GM19023 (cell line): ENCODE measurements around the gene DOCK1.

ENCODE experiments used
- ATAC-seq: cut with Tn5 transposase; IDR thresholded peaks from one replicate; pipeline ENCODE4 v1.9.1; 2021; ENCODE audit warnings: mild to moderate bottlenecking, moderate library complexity; ENCODE audit not compliant: unreplicated experiment

Gene DOCK1

DNA sequence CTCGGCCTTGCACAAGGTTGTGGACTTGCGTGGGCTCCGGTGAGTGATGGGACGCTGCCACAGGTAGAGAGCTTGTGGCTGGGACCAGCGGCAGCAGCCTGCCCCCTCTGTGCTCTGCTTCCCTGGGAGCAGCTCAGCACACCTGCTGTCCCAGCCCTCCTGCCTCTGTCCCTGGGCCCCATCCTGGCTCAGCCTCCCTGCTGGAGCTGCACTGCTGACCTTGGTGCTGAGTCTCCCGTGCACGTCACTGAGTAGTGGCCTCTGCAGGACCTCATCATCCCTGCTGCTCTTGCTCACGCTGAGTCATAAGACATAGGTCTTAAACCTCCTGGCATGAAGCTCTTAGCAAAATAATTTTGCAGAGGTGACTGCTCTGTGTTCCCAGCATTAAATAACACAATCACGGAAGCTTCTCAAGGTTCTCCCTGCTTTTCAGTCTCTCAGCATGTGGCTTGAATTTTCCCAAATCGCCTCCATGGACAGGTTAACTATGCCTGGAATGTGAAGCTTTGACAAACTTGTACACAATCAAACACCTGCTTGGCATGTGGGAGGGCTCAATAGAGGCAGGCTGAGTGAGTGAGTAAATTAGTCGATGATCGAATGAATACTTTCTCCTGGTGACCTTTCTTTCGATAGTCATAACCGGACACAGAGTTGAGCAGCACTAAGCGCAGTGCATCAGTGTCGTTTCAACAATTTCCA is 580.1 kb downstream of the DOCK1 start:
- no peak for ATAC-seq

DNA sequence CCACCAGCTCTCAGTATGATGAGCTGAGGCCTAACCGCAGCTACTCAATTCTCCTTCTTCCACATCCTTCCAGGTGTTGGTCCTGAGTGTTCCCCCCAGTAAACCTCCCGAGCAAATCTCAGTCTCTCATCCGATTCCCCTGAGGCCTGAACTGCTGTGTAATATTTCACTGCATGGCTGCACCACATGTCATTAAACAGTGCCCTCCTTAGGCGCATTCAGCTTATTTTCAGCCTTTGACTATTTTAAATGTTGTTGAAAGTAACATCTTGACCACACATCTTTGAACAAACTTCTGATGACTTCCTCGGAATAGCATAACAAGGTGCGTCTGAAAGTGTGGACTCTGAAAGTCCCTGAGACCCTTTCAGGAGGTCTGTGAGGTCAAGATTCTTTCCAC is 581.1 kb downstream of the DOCK1 start:
- no peak for ATAC-seq

- no peak for ATAC-seq
Observed at GRCh38 chr10:127492607-127493250, 587.5 kb downstream of the DOCK1 start.

GRCh38 chr10:127496035-127496434 is 590.8 kb downstream of the DOCK1 start:
- ATAC-seq, result no peak

- no peak for ATAC-seq
Observed at GRCh38 chr10:127497685-127498084, 592.5 kb downstream of the DOCK1 start.

DNA sequence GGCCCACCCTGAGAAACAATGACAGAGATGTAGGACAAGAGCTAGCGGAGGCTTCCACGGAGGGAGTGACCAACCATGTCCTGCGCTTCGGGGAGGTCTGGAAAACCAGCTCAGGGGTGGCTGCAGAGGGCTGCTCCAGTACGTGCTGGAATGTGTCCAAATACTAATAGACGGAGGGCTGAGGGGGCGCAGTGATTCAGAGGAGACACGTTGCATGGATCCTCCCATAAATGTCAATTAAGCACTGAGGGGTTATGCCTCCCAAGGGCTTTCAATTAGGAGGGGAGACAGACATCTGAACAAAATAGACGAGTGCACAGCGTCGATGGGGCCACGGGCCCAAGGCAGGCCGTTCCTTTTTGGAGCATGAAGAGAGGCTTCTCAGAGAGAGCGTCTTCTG is 592.9 kb downstream of the DOCK1 start:
- ATAC-seq, result no peak

GRCh38 chr10:127500127-127500526 is 594.9 kb downstream of the DOCK1 start:
- no peak for ATAC-seq
